Activated T-cell treated with anti-CD3 and anti-CD28 coated beads, Interleukin-2, amount 50 U/mL, for 24 hours (primary cell): ENCODE results near the gene ADGRA3.

Experiments
- DNase-seq: peaks from one replicate; pipeline ENCODE4 v3.0.0-alpha.2; 2020
- H3K27ac Mint-ChIP-seq: 2 replicates; pipeline ENCODE4 v1.8.0; 2020; ENCODE audit warnings: mild to moderate bottlenecking, mixed read lengths
- H3K27me3 Mint-ChIP-seq: 2 replicates; pipeline ENCODE4 v1.8.0; 2020; ENCODE audit warnings: mixed read lengths
- H3K36me3 Mint-ChIP-seq: 2 replicates; pipeline ENCODE4 v1.8.0; 2020; ENCODE audit warnings: low read depth, mixed read lengths
- H3K4me1 Mint-ChIP-seq: 2 replicates; pipeline ENCODE4 v1.8.0; 2020; ENCODE audit warnings: low read depth, mixed read lengths
- H3K4me3 Mint-ChIP-seq: 2 replicates; pipeline ENCODE4 v1.8.0; 2020; ENCODE audit warnings: mild to moderate bottlenecking, moderate library complexity, mixed read lengths
- H3K9me3 Mint-ChIP-seq: 2 replicates; pipeline ENCODE4 v1.8.0; 2020; ENCODE audit warnings: mixed read lengths

Gene ADGRA3

GRCh38 chr4:22500831-22501714, 14.8 kb downstream of the ADGRA3 start:
- Mint-ChIP-seq H3K9me3 (peaks cover 5% of the 10 kb centered on the region), H3K4me3 (peak overlapping the region; percentile 59), H3K4me1 (peaks cover 37% of the 10 kb centered on the region), H3K27ac (no peak overlapping the region), H3K36me3 (peaks cover 7% of the 10 kb centered on the region), H3K27me3 (no peaks in the 10 kb centered on the region)
- DNase-seq = no peak

- no peak for DNase-seq
- H3K4me3 Mint-ChIP-seq = no peak overlapping the region
- H3K4me1 Mint-ChIP-seq = peaks cover 30% of the 10 kb centered on the region
- no peak overlapping the region for H3K27ac Mint-ChIP-seq
- H3K9me3 Mint-ChIP-seq = peaks cover 6% of the 10 kb centered on the region
- peaks cover 6% of the 10 kb centered on the region for H3K36me3 Mint-ChIP-seq
- H3K27me3 Mint-ChIP-seq = no peaks in the 10 kb centered on the region
Observed at GRCh38 chr4:22500128-22500611, 15.7 kb downstream of the ADGRA3 start.

GRCh38 chr4:22498866-22499265, 17.0 kb downstream of the ADGRA3 start:
- H3K36me3 Mint-ChIP-seq = peaks cover 6% of the 10 kb centered on the region
- no peak for DNase-seq
- H3K9me3 Mint-ChIP-seq = peaks cover 9% of the 10 kb centered on the region
- no peaks in the 10 kb centered on the region for H3K27me3 Mint-ChIP-seq
- peaks cover 22% of the 10 kb centered on the region for H3K4me1 Mint-ChIP-seq
- H3K27ac Mint-ChIP-seq = no peak overlapping the region
- no peak overlapping the region for H3K4me3 Mint-ChIP-seq

GRCh38 chr4:22496165-22496813, 19.6 kb downstream of the ADGRA3 start:
- Mint-ChIP-seq H3K4me3 (no peak overlapping the region), H3K27me3 (no peaks in the 10 kb centered on the region), H3K36me3 (peaks cover 6% of the 10 kb centered on the region), H3K9me3 (peaks cover 9% of the 10 kb centered on the region), H3K27ac (no peak overlapping the region), H3K4me1 (peaks cover 19% of the 10 kb centered on the region)
- DNase-seq = no peak

- H3K27me3 Mint-ChIP-seq = no peaks in the 10 kb centered on the region
- no peaks in the 10 kb centered on the region for H3K4me1 Mint-ChIP-seq
- H3K4me3 Mint-ChIP-seq = no peak overlapping the region
- H3K36me3 Mint-ChIP-seq = peaks cover 3% of the 10 kb centered on the region
- no peak for DNase-seq
- peaks cover 6% of the 10 kb centered on the region for H3K9me3 Mint-ChIP-seq
- H3K27ac Mint-ChIP-seq = no peak overlapping the region
Observed at GRCh38 chr4:22493523-22493922, 22.3 kb downstream of the ADGRA3 start.

- Mint-ChIP-seq H3K4me3 (no peak overlapping the region), H3K9me3 (peaks cover 6% of the 10 kb centered on the region), H3K27me3 (no peaks in the 10 kb centered on the region), H3K36me3 (peaks cover 3% of the 10 kb centered on the region), H3K27ac (no peak overlapping the region), H3K4me1 (no peaks in the 10 kb centered on the region)
- DNase-seq = no peak
Observed at GRCh38 chr4:22492987-22493386, 22.9 kb downstream of the ADGRA3 start.

GRCh38 chr4:22491939-22492338, 23.9 kb downstream of the ADGRA3 start:
- DNase-seq = no peak
- no peaks in the 10 kb centered on the region for H3K27me3 Mint-ChIP-seq
- no peak overlapping the region for H3K4me3 Mint-ChIP-seq
- no peak overlapping the region for H3K27ac Mint-ChIP-seq
- peaks cover 3% of the 10 kb centered on the region for H3K36me3 Mint-ChIP-seq
- H3K4me1 Mint-ChIP-seq = no peaks in the 10 kb centered on the region
- peaks cover 6% of the 10 kb centered on the region for H3K9me3 Mint-ChIP-seq

- no peaks in the 10 kb centered on the region for H3K4me1 Mint-ChIP-seq
Observed at GRCh38 chr4:22490718-22491315, 25.0 kb downstream of the ADGRA3 start.

GRCh38 chr4:22488106-22488505, 27.8 kb downstream of the ADGRA3 start:
- no peaks in the 10 kb centered on the region for H3K27me3 Mint-ChIP-seq
- no peaks in the 10 kb centered on the region for H3K9me3 Mint-ChIP-seq
- H3K4me3 Mint-ChIP-seq = no peak overlapping the region
- H3K27ac Mint-ChIP-seq = no peak overlapping the region
- no peaks in the 10 kb centered on the region for H3K36me3 Mint-ChIP-seq
- DNase-seq = no peak
- peaks cover 18% of the 10 kb centered on the region for H3K4me1 Mint-ChIP-seq

More at GRCh38 chr4:22490718-22491315, 25.0 kb downstream of the ADGRA3 start:
- no peak for DNase-seq
- Mint-ChIP-seq H3K36me3 (no peaks in the 10 kb centered on the region), H3K9me3 (peaks cover 3% of the 10 kb centered on the region), H3K4me3 (no peak overlapping the region), H3K27me3 (no peaks in the 10 kb centered on the region), H3K27ac (no peak overlapping the region)

GRCh38 chr4:22487328-22487727, 28.5 kb downstream of the ADGRA3 start:
- H3K27ac Mint-ChIP-seq = no peak overlapping the region
- no peak overlapping the region for H3K4me3 Mint-ChIP-seq
- H3K9me3 Mint-ChIP-seq = no peaks in the 10 kb centered on the region
- H3K36me3 Mint-ChIP-seq = no peaks in the 10 kb centered on the region
- H3K27me3 Mint-ChIP-seq = no peaks in the 10 kb centered on the region
- peaks cover 20% of the 10 kb centered on the region for H3K4me1 Mint-ChIP-seq
- no peak for DNase-seq

GRCh38 chr4:22486276-22486675, 29.6 kb downstream of the ADGRA3 start:
- no peak overlapping the region for H3K27ac Mint-ChIP-seq
- no peaks in the 10 kb centered on the region for H3K9me3 Mint-ChIP-seq
- no peak for DNase-seq
- H3K4me3 Mint-ChIP-seq = no peak overlapping the region
- H3K4me1 Mint-ChIP-seq = peaks cover 20% of the 10 kb centered on the region
- no peaks in the 10 kb centered on the region for H3K27me3 Mint-ChIP-seq
- H3K36me3 Mint-ChIP-seq = no peaks in the 10 kb centered on the region

GRCh38 chr4:22485737-22486136, 30.1 kb downstream of the ADGRA3 start:
- H3K36me3 Mint-ChIP-seq = no peaks in the 10 kb centered on the region
- H3K27ac Mint-ChIP-seq = no peak overlapping the region
- H3K4me3 Mint-ChIP-seq = no peak overlapping the region
- H3K4me1 Mint-ChIP-seq = peaks cover 26% of the 10 kb centered on the region
- H3K27me3 Mint-ChIP-seq = no peaks in the 10 kb centered on the region
- DNase-seq = no peak
- H3K9me3 Mint-ChIP-seq = no peaks in the 10 kb centered on the region

- no peak for DNase-seq
- H3K9me3 Mint-ChIP-seq = peaks cover 3% of the 10 kb centered on the region
- H3K36me3 Mint-ChIP-seq = peaks cover 2% of the 10 kb centered on the region
- H3K27me3 Mint-ChIP-seq = no peaks in the 10 kb centered on the region
- H3K4me1 Mint-ChIP-seq = peaks cover 28% of the 10 kb centered on the region
- H3K27ac Mint-ChIP-seq = no peak overlapping the region
- no peak overlapping the region for H3K4me3 Mint-ChIP-seq
Observed at GRCh38 chr4:22483551-22483981, 32.3 kb downstream of the ADGRA3 start.

GRCh38 chr4:22482250-22483127, 33.4 kb downstream of the ADGRA3 start:
- peaks cover 2% of the 10 kb centered on the region for H3K36me3 Mint-ChIP-seq
- H3K9me3 Mint-ChIP-seq = peaks cover 3% of the 10 kb centered on the region
- peaks cover 31% of the 10 kb centered on the region for H3K4me1 Mint-ChIP-seq
- no peaks in the 10 kb centered on the region for H3K27me3 Mint-ChIP-seq
- H3K27ac Mint-ChIP-seq = no peak overlapping the region
- no peak overlapping the region for H3K4me3 Mint-ChIP-seq
- DNase-seq = no peak
